ENCODE results near the gene HOXA11. TPM values are rescaled to one million over a fixed set of nuclear protein-coding genes. Genes with fewer than 3 reads are reported as not detected.

HOXA11 gene
- total RNA-seq, 1 donor from 2014 or later: not detected

DNA sequence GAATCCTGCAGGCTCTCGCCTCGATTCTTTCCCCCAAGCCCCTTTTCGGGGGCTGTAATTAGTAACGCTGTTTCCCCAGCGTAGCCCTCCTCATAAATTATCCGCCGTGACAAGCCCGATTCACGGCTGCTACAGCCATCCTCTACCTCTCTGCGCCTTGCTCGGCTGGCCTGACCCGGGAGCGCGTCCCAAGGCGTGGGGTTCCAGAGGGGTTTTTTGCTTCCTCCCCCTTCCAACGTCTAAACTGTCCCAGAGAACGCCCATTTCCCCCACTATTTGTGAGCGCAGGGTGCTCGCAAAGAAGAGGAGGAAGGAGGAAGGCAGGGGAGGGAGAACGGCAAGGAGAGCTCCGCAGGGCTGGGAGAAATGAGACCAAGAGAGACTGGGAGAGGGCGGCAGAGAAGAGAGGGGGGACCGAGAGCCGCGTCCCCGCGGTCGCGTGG, 42.4 kb downstream of the HOXA11 start:
- DNase-seq (ENCODE audit: low spot score): no peak
- Mint-ChIP-seq H3K36me3 (ENCODE audit: low read depth) (peaks cover 3% of the 10 kb centered on the region), H3K4me3 (no peak overlapping the region), H3K27ac (no peak overlapping the region), H3K27me3 (ENCODE audit: insufficient read depth) (peaks cover 35% of the 10 kb centered on the region), H3K9me3 (no peaks in the 10 kb centered on the region), H3K4me1 (ENCODE audit: low read depth) (no peaks in the 10 kb centered on the region)
- intact Hi-C loops (cut with micrococcal nuclease): no loop called here

GRCh38 chr7:27141923-27142579, 43.0 kb downstream of the HOXA11 start:
- Mint-ChIP-seq H3K36me3 (ENCODE audit: low read depth) (peaks cover under 1% of the 10 kb centered on the region), H3K4me3 (no peak overlapping the region), H3K4me1 (ENCODE audit: low read depth) (no peaks in the 10 kb centered on the region), H3K9me3 (no peaks in the 10 kb centered on the region), H3K27me3 (ENCODE audit: insufficient read depth) (peaks cover 30% of the 10 kb centered on the region), H3K27ac (no peak overlapping the region)
- no peak for DNase-seq (ENCODE audit: low spot score)
- intact Hi-C loops (cut with micrococcal nuclease): no loop called here

DNA sequence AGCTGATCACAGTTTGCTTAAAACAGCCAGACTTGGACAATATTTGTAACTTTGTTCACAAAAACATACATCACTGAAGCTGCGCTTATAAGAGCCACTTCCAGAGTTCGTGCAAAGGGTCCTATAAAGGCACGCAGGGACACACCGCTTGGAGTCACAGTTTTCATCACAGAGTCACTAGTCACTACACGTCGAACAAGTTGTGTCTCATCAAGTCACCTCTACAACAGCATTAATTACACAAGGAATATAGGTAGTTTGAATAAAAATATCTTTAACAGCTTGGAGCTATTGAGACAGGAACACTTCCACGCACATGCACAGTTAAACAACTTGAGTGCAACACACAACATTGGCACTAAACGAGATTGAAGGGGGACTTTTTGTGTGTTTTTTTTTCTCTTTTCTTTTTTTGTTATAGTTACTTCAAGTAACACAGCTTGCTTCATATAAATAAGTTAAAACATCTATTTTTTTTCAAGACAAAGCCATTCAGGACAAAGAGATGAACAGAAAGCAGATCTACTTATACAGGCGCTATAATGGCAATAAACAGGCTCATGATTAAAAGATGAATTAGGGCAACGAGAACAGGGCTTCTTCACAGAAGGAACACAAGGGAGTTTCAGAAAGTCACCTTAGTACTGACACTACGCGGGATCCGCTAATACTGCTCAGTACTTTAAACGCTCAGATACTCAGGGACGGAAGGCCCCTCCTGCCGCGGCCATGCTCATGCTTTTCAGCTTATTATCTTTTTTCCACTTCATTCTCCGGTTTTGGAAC, 43.7 kb downstream of the HOXA11 start:
- H3K27me3 Mint-ChIP-seq (ENCODE audit: insufficient read depth): peaks cover 28% of the 10 kb centered on the region
- no peak overlapping the region for H3K4me3 Mint-ChIP-seq
- no peaks in the 10 kb centered on the region for H3K9me3 Mint-ChIP-seq
- H3K27ac Mint-ChIP-seq: no peak overlapping the region
- no peaks in the 10 kb centered on the region for H3K36me3 Mint-ChIP-seq (ENCODE audit: low read depth)
- peaks cover under 1% of the 10 kb centered on the region for H3K4me1 Mint-ChIP-seq (ENCODE audit: low read depth)
- intact Hi-C loops (cut with micrococcal nuclease): no loop called here
- no peak for DNase-seq (ENCODE audit: low spot score)

DNA sequence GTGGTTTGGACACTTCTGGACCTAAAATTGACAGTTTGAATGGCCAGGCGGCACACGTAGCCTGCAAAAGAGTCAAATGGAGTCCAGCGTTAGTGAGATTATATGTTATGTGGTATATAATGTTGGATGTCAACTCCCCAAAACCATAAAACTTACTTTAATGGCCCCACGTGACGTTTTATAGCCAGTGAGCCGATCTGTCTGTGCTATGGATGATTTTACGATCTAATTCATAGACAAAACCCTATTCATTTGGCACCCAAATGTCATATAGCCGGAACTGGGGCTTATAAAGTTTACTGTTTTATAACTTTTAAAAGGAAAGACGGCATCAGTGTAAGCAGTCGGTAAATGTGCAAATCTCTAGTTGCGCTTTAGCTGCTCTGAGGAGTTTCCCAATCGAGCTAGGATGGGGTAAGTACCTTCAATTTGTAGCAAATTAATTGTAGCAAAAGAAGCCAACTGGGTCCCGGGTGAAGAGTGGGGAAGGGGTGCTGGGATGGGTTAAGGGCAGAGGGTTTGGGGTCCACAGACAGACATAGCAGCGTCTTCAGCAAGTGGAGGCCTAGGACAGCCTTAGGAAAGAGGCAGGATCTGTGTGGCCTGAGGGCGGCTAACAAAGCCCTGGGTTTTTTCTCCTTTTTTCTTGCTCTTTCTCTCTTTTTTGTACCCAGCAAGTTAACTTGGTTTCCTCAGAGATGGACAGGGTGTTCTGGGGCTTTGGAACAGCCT, 44.7 kb downstream of the HOXA11 start:
- H3K27me3 Mint-ChIP-seq (ENCODE audit: insufficient read depth): peaks cover 22% of the 10 kb centered on the region
- H3K4me1 Mint-ChIP-seq (ENCODE audit: low read depth): peaks cover 11% of the 10 kb centered on the region
- H3K36me3 Mint-ChIP-seq (ENCODE audit: low read depth): no peaks in the 10 kb centered on the region
- no peak for DNase-seq (ENCODE audit: low spot score)
- H3K4me3 Mint-ChIP-seq: no peak overlapping the region
- intact Hi-C loops (cut with micrococcal nuclease): no loop called here
- H3K27ac Mint-ChIP-seq: no peak overlapping the region
- H3K9me3 Mint-ChIP-seq: no peaks in the 10 kb centered on the region

DNA sequence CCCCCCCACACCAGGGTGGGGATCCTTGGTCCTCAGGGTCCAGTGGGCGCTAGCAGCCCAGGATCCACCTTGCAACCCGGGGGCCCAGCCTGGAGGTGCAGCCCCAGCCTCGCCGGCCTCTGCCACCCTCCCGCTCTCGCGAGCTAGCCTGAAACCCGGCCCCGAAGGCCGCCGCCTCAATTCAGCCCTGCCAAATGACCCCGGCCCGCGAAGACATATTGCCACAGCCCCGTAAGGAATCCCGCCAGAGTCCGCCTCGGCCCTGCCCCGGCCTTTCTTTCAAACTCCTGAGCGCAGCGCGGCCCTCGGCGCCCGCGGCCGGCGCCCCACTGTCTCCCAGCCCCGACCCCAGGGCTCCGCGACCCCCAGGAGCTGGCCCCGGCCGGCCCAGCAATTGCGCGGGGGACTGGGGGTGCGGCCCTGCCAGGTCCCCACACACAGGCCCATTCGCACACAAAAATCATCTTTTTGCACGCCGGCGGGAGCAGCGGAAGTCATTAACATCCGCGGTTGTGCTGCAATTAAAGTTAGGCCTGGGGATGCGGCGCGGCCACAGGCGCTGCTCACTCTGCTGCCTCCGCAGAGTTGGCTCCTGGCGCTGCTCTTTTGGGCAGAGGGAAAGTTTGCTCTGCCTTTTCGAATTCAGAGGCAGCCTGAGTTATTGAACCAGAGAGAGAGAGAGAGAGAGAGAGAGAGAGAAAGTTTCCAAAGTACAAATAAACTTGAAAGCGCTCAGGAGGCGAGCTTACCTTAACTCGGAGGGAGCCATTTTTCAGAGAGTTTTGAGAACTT, 45.5 kb downstream of the HOXA11 start:
- no peak for DNase-seq (ENCODE audit: low spot score)
- Mint-ChIP-seq H3K4me1 (ENCODE audit: low read depth) (peaks cover 19% of the 10 kb centered on the region), H3K27ac (no peak overlapping the region), H3K4me3 (no peak overlapping the region), H3K36me3 (ENCODE audit: low read depth) (no peaks in the 10 kb centered on the region), H3K9me3 (no peaks in the 10 kb centered on the region), H3K27me3 (ENCODE audit: insufficient read depth) (peaks cover 22% of the 10 kb centered on the region)
- intact Hi-C loops (cut with micrococcal nuclease): no loop called here

GRCh38 chr7:27138985-27139333, 46.1 kb downstream of the HOXA11 start:
- DNase-seq (ENCODE audit: low spot score): no peak

DNA sequence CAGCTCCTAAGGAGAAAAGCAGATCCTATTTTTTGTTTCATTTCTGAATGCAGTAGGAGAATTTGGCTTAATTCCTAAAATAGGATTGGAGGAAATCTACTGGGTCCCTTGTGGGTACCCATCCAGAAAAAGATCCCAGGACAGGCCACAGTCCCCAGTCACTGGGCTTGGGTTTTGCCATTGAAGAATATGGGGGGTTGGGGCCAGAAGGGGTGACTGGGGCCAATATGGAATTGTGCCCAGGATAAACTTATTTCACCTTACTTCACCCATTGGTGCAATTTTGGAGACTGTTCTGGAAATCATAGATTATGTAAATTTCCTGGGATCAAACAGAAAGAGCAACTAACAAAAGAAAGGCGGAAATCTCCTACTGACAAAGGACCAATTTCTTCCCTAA, 46.6 kb downstream of the HOXA11 start:
- intact Hi-C loops (cut with micrococcal nuclease): no loop called here
- no peak for DNase-seq (ENCODE audit: low spot score)
- Mint-ChIP-seq H3K27me3 (ENCODE audit: insufficient read depth) (peaks cover 27% of the 10 kb centered on the region), H3K9me3 (no peaks in the 10 kb centered on the region), H3K36me3 (ENCODE audit: low read depth) (no peaks in the 10 kb centered on the region), H3K4me1 (ENCODE audit: low read depth) (peaks cover 28% of the 10 kb centered on the region), H3K27ac (no peak overlapping the region), H3K4me3 (no peak overlapping the region)

More at GRCh38 chr7:27138985-27139333, 46.1 kb downstream of the HOXA11 start:
- Mint-ChIP-seq H3K36me3 (ENCODE audit: low read depth) (no peaks in the 10 kb centered on the region), H3K9me3 (no peaks in the 10 kb centered on the region), H3K27me3 (ENCODE audit: insufficient read depth) (peaks cover 25% of the 10 kb centered on the region), H3K27ac (no peak overlapping the region), H3K4me1 (ENCODE audit: low read depth) (peaks cover 25% of the 10 kb centered on the region), H3K4me3 (no peak overlapping the region)
- intact Hi-C loops (cut with micrococcal nuclease): no loop called here

GRCh38 chr7:27137640-27138315, 47.3 kb downstream of the HOXA11 start:
- no peaks in the 10 kb centered on the region for H3K9me3 Mint-ChIP-seq
- intact Hi-C loops (cut with micrococcal nuclease): no loop called here
- H3K4me1 Mint-ChIP-seq (ENCODE audit: low read depth): peaks cover 33% of the 10 kb centered on the region
- peaks cover 3% of the 10 kb centered on the region for H3K36me3 Mint-ChIP-seq (ENCODE audit: low read depth)
- H3K4me3 Mint-ChIP-seq: no peak overlapping the region
- peaks cover 33% of the 10 kb centered on the region for H3K27me3 Mint-ChIP-seq (ENCODE audit: insufficient read depth)
- DNase-seq (ENCODE audit: low spot score): no peak
- H3K27ac Mint-ChIP-seq: no peak overlapping the region

- H3K27me3 Mint-ChIP-seq (ENCODE audit: insufficient read depth): peaks cover 36% of the 10 kb centered on the region
- peak overlapping the region; percentile 30 for H3K27ac Mint-ChIP-seq
- no peaks in the 10 kb centered on the region for H3K9me3 Mint-ChIP-seq
- peak overlapping the region; percentile 56 for H3K4me3 Mint-ChIP-seq
- peaks cover 33% of the 10 kb centered on the region for H3K4me1 Mint-ChIP-seq (ENCODE audit: low read depth)
- intact Hi-C loops (cut with micrococcal nuclease): loop anchor here (1.0 to 5.0 kb wide), 5 partner anchors 16 to 1018 kb away; partner anchors contain the start of gene SKAP2
- DNase-seq (ENCODE audit: low spot score): no peak
- H3K36me3 Mint-ChIP-seq (ENCODE audit: low read depth): peaks cover 3% of the 10 kb centered on the region
Measured at GRCh38 chr7:27134392-27134791, 50.6 kb downstream of the HOXA11 start.

DNA sequence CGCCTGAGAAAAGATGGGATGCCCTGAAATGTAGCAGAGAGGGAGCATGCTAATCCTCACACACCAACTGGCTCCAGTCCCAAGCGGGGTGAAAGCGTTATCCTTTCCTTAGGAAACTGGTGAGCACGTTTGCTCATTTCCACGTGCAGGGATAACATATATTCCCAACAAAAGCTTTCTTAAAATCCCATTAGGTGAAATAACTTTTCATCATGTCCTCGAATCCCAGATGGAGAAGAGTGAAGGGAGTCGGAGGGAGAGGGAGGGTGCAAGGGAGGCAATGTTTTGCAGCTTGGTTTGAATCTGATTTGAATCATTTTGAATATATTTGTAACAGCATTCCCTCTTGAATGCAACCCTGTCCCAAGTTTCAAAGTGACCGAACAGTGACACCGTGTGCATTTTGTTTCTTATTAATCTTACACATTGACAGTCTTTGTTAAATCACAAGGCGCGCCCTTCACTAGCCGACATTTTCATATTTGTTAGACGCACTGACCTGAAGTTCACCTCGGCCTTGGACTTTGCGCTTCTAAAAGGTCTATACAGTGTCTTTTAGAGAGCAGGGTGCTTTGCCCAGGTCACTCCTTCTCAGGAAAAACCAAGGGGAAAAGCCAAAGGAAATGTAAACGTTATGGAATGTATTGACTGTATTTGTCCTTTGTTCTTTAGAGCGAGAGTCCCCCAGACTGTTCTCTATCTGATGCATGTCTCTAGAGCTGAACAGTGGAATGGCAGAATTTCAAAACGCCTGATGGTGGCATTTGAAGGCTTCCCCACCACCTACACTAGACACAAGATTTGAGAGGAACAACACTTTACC, 51.4 kb downstream of the HOXA11 start:
- Mint-ChIP-seq H3K27ac (peak overlapping the region; percentile 31), H3K4me1 (ENCODE audit: low read depth) (peaks cover 33% of the 10 kb centered on the region), H3K9me3 (no peaks in the 10 kb centered on the region), H3K36me3 (ENCODE audit: low read depth) (peaks cover 3% of the 10 kb centered on the region), H3K4me3 (peak overlapping the region; percentile 20), H3K27me3 (ENCODE audit: insufficient read depth) (peaks cover 38% of the 10 kb centered on the region)
- intact Hi-C loops (cut with micrococcal nuclease): loop anchor here (1.0 to 5.0 kb wide), 5 partner anchors 17 to 1019 kb away; partner anchors contain the start of gene SKAP2
- DNase-seq (ENCODE audit: low spot score): no peak

DNA sequence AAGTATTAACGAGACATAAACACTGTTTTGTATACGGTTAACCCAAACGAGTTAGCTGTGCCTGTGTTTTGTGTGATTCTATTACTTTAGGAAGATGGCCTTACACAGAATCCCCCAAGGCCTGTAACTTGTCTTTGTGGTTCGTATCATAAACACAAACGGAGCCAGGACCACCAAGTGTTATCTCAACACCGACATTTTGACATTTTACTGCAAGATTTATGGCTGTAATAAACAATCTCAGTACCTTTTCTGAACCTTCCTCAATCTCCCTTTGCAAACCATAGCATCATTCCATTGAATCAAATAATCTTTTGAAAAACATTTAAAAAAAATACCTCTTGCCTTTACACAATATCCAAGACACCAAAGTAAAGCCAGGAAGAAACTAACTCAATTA, 52.1 kb downstream of the HOXA11 start:
- H3K36me3 Mint-ChIP-seq (ENCODE audit: low read depth): peaks cover 3% of the 10 kb centered on the region
- no peak overlapping the region for H3K4me3 Mint-ChIP-seq
- H3K4me1 Mint-ChIP-seq (ENCODE audit: low read depth): peaks cover 33% of the 10 kb centered on the region
- H3K27ac Mint-ChIP-seq: no peak overlapping the region
- no peak for DNase-seq (ENCODE audit: low spot score)
- intact Hi-C loops (cut with micrococcal nuclease): loop anchor here (5.0 kb wide), 1 partner anchor 1019 kb away; no protein-coding TSS in a partner anchor
- peaks cover 39% of the 10 kb centered on the region for H3K27me3 Mint-ChIP-seq (ENCODE audit: insufficient read depth)
- no peaks in the 10 kb centered on the region for H3K9me3 Mint-ChIP-seq

All from activated T-helper 1 cell treated with anti-CD3 and anti-CD28 coated beads, Interleukin-12 subunit alpha, Interleukin-12 subunit beta, Interleukin-2, Interleukin-4 antibody, amounts not matched to agents 30 ng/mL and 10 ng/mL and 1 ng/mL, durations not matched to agents 14 hours and 24 hours and 36 hours (primary cell).